Stimulated activated CD8-positive, alpha-beta memory T cell treated with anti-CD3 and anti-CD28 coated beads, Interleukin-12 subunit alpha, Interleukin-12 subunit beta, amount 100 ng/mL, for 4 hours (primary cell): ENCODE results near the gene HSPA12B.

Experiments
- DNase-seq: peaks from one replicate; pipeline ENCODE4 v3.0.0-alpha.2; 2020; ENCODE audit warnings: low read depth

Gene HSPA12B

GRCh38 chr20:3732327-3733118, at the start of gene HSPA12B:
Gene HSPA12B (plus strand): TSS chr20:3732685. CDS start chr20:3738675, 5,990 bp downstream.
- no peak for DNase-seq

- DNase-seq, result no peak
Measured at GRCh38 chr20:3685341-3685740, 47.1 kb upstream of the HSPA12B start.

GRCh38 chr20:3686421-3686820, 46.1 kb upstream of the HSPA12B start:
- no peak for DNase-seq

GRCh38 chr20:3686867-3687321, 45.6 kb upstream of the HSPA12B start:
- DNase-seq, result no peak

- DNase-seq, result no peak
Measured at GRCh38 chr20:3687655-3688054, 44.8 kb upstream of the HSPA12B start.

- no peak for DNase-seq
Measured at GRCh38 chr20:3689978-3690377, 42.5 kb upstream of the HSPA12B start.

- DNase-seq, result no peak
Measured at GRCh38 chr20:3690413-3690812, 42.1 kb upstream of the HSPA12B start.

- no peak for DNase-seq
Measured at GRCh38 chr20:3691306-3691705, 41.2 kb upstream of the HSPA12B start.

GRCh38 chr20:3691897-3692296, 40.6 kb upstream of the HSPA12B start:
- DNase-seq, result no peak

- no peak for DNase-seq
Measured at GRCh38 chr20:3692706-3693294, 39.7 kb upstream of the HSPA12B start.

GRCh38 chr20:3693376-3693775, 39.1 kb upstream of the HSPA12B start:
- DNase-seq, result no peak

GRCh38 chr20:3694864-3695263, 37.6 kb upstream of the HSPA12B start:
- DNase-seq, result no peak

GRCh38 chr20:3696200-3696599, 36.3 kb upstream of the HSPA12B start:
- no peak for DNase-seq

- no peak for DNase-seq
Measured at GRCh38 chr20:3696745-3697587, 35.5 kb upstream of the HSPA12B start.

GRCh38 chr20:3697588-3698305, 34.7 kb upstream of the HSPA12B start:
- no peak for DNase-seq

- DNase-seq, result no peak
Measured at GRCh38 chr20:3698591-3699001, 33.9 kb upstream of the HSPA12B start.

- no peak for DNase-seq
Measured at GRCh38 chr20:3699037-3699436, 33.4 kb upstream of the HSPA12B start.

- no peak for DNase-seq
Measured at GRCh38 chr20:3701061-3701998, 31.2 kb upstream of the HSPA12B start.

GRCh38 chr20:3702611-3703391, 29.7 kb upstream of the HSPA12B start:
- DNase-seq, result no peak

GRCh38 chr20:3704087-3704486, 28.4 kb upstream of the HSPA12B start:
- no peak for DNase-seq
